Measurements from ENCODE around the gene GPR108. TPM values are rescaled to one million over a fixed set of nuclear protein-coding genes. Genes with fewer than 3 reads are reported as not detected.
A peak's percentile ranks its signal among the peaks of the same experiment; 100 is the strongest.

The GPR108 gene
- polyA plus RNA-seq, 1 of the 3 experiments (the other 2 are of a cell fraction) = 54.2 TPM

DNA sequence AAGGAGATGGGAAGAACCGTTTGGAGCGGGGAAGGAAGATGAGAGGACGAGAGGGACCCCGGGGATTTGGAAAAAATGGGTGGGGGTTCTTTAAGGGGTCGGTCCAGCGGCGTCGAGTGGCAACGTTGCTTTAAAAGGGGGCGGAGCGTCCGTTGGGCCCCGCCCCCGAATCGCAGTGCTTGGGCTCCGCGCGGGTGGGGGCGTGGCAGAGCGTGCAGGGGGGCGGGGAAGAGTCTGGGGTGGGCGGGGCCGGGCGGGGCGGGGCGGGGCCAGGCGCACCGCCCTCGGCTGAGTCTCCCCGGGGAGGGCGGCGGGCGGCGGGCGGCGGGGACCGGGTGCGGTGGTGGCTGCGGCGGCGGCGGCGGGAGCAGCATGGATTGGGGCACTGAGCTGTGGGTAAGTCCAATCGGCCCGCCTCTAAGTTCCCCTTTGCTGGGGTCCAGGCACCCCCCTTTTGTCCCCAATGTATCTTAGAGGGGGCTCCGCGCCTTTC, 2.1 kb upstream of the GPR108 start, which contains the start of gene TRIP10:
TRIP10 (plus strand) TSS at position 291 of the 493 bp plus-strand sequence; CDS start at position 373, 82 bp downstream.
- peak within 1 kb of the TSS; percentile 51 to 82; a peak in 3 of 4 replicates for H3K27ac ChIP-seq (ENCODE audit: low read depth in 2 of 2, low read length in 1 of 2)
- H3K4me1 ChIP-seq (ENCODE audit: control insufficient read depth in 1 of 2, insufficient read depth in 2 of 2, low read depth in 1 of 2, low read length in 1 of 2) = peaks cover 23 to 29% of the 10 kb centered on the region in 2 experiments; a peak in 3 of 4 replicates
- H3K4me3 ChIP-seq (ENCODE audit: low read depth in 2 of 2, low read length in 1 of 2) = peak within 1 kb of the TSS; percentile 89 to 98
- peaks cover 35% of the 10 kb centered on the region for H3F3A ChIP-seq (replicated peaks; ENCODE audit: insufficient read depth)
- peak; percentile 94 for DNase-seq
- H3K79me2 ChIP-seq (ENCODE audit: insufficient read depth) = peaks cover 46% of the 10 kb centered on the region
- POLR2A ChIA-PET = no interaction called here
- H3K9me2 ChIP-seq = no peaks in the 10 kb centered on the region
- H4K20me1 ChIP-seq (ENCODE audit: insufficient read depth) = no peaks in the 10 kb centered on the region
- 1% methylated on average over 17 of the region's 47 CpGs for WGBS (ENCODE audit: low lambda C conversion rate)
- H3K9ac ChIP-seq = peak within 1 kb of the TSS; percentile 79
- peak within 1 kb of the TSS; percentile 97 for H2AFZ ChIP-seq (ENCODE audit: low read depth)
- H3K36me3 ChIP-seq (replicated peaks in 1 of 2; ENCODE audit: control insufficient read depth in 1 of 2, insufficient read depth in 2 of 2, low read length in 1 of 2) = peaks cover 5 to 13% of the 10 kb centered on the region in 2 experiments
- no peaks in the 10 kb centered on the region for H3K27me3 ChIP-seq (ENCODE audit: insufficient read depth)
- CTCF ChIA-PET = interaction anchor here (1.4 to 2.0 kb wide), 2 partner anchors 10 to 124 kb away, joined by 3 to 24 read pairs; no protein-coding TSS in a partner anchor
- H3K4me2 ChIP-seq = peak within 1 kb of the TSS; percentile 99
- TF ChIP-seq, protein P1, sequence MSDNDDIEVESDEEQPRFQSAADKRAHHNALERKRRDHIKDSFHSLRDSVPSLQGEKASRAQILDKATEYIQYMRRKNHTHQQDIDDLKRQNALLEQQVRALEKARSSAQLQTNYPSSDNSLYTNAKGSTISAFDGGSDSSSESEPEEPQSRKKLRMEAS (IDR thresholded peaks at IDR 0.05; ENCODE audit: low read depth) = peak; percentile 11; the same call in 1 of the 2 replicates
- TF ChIP-seq, protein P2, sequence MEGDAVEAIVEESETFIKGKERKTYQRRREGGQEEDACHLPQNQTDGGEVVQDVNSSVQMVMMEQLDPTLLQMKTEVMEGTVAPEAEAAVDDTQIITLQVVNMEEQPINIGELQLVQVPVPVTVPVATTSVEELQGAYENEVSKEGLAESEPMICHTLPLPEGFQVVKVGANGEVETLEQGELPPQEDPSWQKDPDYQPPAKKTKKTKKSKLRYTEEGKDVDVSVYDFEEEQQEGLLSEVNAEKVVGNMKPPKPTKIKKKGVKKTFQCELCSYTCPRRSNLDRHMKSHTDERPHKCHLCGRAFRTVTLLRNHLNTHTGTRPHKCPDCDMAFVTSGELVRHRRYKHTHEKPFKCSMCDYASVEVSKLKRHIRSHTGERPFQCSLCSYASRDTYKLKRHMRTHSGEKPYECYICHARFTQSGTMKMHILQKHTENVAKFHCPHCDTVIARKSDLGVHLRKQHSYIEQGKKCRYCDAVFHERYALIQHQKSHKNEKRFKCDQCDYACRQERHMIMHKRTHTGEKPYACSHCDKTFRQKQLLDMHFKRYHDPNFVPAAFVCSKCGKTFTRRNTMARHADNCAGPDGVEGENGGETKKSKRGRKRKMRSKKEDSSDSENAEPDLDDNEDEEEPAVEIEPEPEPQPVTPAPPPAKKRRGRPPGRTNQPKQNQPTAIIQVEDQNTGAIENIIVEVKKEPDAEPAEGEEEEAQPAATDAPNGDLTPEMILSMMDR (IDR thresholded peaks at IDR 0.05) = no peak
- no peaks in the 10 kb centered on the region for H3K9me3 ChIP-seq

DNA sequence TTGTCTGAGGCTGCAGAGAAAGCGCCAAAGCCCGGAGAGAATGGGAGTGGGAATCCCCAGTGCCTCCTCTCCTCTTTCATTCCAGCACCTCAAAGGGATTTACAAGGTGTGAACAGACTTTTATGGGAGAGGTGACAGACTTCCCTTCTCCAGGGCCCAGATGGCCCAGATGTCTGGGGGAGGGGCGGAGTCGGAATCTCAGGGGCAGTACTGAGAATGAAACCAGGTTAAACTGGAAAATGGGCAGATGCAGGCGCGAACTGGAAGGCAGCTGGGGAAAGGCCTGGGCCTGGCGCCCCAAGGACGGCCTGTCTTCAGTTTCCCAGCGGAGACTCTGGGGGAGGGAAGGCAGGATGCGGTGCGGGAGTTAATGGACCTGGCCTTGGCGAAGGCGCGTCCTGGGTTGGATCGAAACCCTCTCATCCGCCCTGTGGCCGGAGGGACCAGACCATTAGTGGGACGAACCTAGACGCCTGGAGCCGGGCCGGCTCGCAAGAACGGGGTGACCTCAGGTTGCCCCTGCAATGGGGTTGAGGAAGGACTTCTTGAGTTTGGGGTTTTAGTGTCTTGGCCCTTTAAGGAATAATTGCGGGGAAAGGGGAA, 1.5 kb upstream of the GPR108 start:
- WGBS (ENCODE audit: low lambda C conversion rate) = 56% methylated on average over 23 of the region's 24 CpGs
- Histone ChIP-seq H3K4me2 (peak overlapping the region; percentile 61; the same call in 1 of the 2 replicates), H3K27me3 (ENCODE audit: insufficient read depth) (no peaks in the 10 kb centered on the region), H3K79me2 (ENCODE audit: insufficient read depth) (peaks cover 46% of the 10 kb centered on the region), H3K4me1 (ENCODE audit: control insufficient read depth in 1 of 2, insufficient read depth in 2 of 2, low read depth in 1 of 2, low read length in 1 of 2) (peaks cover 23% of the 10 kb centered on the region in 2 experiments; a peak in 3 of 4 replicates), H3K9me2 (no peaks in the 10 kb centered on the region), H2AFZ (ENCODE audit: low read depth) (peak overlapping the region; percentile 97), H3K27ac (ENCODE audit: low read depth in 2 of 2, low read length in 1 of 2) (peak overlapping the region; percentile 51 to 82; a peak in 3 of 4 replicates), H3K4me3 (ENCODE audit: low read depth in 2 of 2, low read length in 1 of 2) (peak overlapping the region in 1 of 2 experiments; percentile 28; a peak in 2 of 4 replicates), H3K9ac (no peak overlapping the region), H4K20me1 (ENCODE audit: insufficient read depth) (no peaks in the 10 kb centered on the region), H3F3A (replicated peaks; ENCODE audit: insufficient read depth) (peaks cover 31% of the 10 kb centered on the region), H3K9me3 (no peaks in the 10 kb centered on the region), H3K36me3 (replicated peaks in 1 of 2; ENCODE audit: control insufficient read depth in 1 of 2, insufficient read depth in 2 of 2, low read length in 1 of 2) (peaks cover 5 to 12% of the 10 kb centered on the region in 2 experiments)
- POLR2A ChIA-PET = interaction anchor here (0.6 kb wide), 1 partner anchor 110 kb away, joined by 4 read pairs; no protein-coding TSS in a partner anchor
- CTCF ChIA-PET = interaction anchor here (0.6 to 2.0 kb wide), 7 partner anchors 11 to 132 kb away, joined by 3 to 24 read pairs (median 3); no protein-coding TSS in a partner anchor
- DNase-seq = no peak
- TF ChIP-seq, protein P3, sequence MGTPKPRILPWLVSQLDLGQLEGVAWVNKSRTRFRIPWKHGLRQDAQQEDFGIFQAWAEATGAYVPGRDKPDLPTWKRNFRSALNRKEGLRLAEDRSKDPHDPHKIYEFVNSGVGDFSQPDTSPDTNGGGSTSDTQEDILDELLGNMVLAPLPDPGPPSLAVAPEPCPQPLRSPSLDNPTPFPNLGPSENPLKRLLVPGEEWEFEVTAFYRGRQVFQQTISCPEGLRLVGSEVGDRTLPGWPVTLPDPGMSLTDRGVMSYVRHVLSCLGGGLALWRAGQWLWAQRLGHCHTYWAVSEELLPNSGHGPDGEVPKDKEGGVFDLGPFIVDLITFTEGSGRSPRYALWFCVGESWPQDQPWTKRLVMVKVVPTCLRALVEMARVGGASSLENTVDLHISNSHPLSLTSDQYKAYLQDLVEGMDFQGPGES (IDR thresholded peaks at IDR 0.05; ENCODE audit: low read depth, low read length) = no peak
- TF ChIP-seq JUND (IDR thresholded peaks at IDR 0.05) (no peak), GABPA (IDR thresholded peaks at IDR 0.05; ENCODE audit: low read depth) (no peak), SMC3 (IDR thresholded peaks at IDR 0.05; ENCODE audit: low read depth, low read length) (no peak), RCOR1 (IDR thresholded peaks at IDR 0.05; ENCODE audit: low read length) (no peak), CHD2 (IDR thresholded peaks at IDR 0.05; ENCODE audit: low read length, partially characterized antibody) (no peak), MEF2A (IDR thresholded peaks at IDR 0.05; ENCODE audit: borderline replicate concordance, low read depth) (no peak), FOXM1 (IDR thresholded peaks at IDR 0.05; ENCODE audit: low read depth) (no peak)
- TF ChIP-seq, protein P4, sequence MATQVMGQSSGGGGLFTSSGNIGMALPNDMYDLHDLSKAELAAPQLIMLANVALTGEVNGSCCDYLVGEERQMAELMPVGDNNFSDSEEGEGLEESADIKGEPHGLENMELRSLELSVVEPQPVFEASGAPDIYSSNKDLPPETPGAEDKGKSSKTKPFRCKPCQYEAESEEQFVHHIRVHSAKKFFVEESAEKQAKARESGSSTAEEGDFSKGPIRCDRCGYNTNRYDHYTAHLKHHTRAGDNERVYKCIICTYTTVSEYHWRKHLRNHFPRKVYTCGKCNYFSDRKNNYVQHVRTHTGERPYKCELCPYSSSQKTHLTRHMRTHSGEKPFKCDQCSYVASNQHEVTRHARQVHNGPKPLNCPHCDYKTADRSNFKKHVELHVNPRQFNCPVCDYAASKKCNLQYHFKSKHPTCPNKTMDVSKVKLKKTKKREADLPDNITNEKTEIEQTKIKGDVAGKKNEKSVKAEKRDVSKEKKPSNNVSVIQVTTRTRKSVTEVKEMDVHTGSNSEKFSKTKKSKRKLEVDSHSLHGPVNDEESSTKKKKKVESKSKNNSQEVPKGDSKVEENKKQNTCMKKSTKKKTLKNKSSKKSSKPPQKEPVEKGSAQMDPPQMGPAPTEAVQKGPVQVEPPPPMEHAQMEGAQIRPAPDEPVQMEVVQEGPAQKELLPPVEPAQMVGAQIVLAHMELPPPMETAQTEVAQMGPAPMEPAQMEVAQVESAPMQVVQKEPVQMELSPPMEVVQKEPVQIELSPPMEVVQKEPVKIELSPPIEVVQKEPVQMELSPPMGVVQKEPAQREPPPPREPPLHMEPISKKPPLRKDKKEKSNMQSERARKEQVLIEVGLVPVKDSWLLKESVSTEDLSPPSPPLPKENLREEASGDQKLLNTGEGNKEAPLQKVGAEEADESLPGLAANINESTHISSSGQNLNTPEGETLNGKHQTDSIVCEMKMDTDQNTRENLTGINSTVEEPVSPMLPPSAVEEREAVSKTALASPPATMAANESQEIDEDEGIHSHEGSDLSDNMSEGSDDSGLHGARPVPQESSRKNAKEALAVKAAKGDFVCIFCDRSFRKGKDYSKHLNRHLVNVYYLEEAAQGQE (IDR thresholded peaks at IDR 0.05; ENCODE audit: low read depth, low read length) = no peak
- TF ChIP-seq, protein P5, sequence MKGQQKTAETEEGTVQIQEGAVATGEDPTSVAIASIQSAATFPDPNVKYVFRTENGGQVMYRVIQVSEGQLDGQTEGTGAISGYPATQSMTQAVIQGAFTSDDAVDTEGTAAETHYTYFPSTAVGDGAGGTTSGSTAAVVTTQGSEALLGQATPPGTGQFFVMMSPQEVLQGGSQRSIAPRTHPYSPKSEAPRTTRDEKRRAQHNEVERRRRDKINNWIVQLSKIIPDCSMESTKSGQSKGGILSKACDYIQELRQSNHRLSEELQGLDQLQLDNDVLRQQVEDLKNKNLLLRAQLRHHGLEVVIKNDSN (IDR thresholded peaks at IDR 0.05; ENCODE audit: borderline replicate concordance, low read depth) = no peak
- TF ChIP-seq, protein P6, sequence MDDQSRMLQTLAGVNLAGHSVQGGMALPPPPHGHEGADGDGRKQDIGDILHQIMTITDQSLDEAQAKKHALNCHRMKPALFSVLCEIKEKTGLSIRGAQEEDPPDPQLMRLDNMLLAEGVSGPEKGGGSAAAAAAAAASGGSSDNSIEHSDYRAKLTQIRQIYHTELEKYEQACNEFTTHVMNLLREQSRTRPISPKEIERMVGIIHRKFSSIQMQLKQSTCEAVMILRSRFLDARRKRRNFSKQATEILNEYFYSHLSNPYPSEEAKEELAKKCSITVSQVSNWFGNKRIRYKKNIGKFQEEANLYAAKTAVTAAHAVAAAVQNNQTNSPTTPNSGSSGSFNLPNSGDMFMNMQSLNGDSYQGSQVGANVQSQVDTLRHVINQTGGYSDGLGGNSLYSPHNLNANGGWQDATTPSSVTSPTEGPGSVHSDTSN (IDR thresholded peaks at IDR 0.05) = no peak
- TF ChIP-seq, protein P2 (IDR thresholded peaks at IDR 0.05) = no peak; the same call in 1 of the 2 replicates

Data from SK-N-SH (cell line).